Measurements from ENCODE around the gene PPP1R9A.

The PPP1R9A gene

DNA sequence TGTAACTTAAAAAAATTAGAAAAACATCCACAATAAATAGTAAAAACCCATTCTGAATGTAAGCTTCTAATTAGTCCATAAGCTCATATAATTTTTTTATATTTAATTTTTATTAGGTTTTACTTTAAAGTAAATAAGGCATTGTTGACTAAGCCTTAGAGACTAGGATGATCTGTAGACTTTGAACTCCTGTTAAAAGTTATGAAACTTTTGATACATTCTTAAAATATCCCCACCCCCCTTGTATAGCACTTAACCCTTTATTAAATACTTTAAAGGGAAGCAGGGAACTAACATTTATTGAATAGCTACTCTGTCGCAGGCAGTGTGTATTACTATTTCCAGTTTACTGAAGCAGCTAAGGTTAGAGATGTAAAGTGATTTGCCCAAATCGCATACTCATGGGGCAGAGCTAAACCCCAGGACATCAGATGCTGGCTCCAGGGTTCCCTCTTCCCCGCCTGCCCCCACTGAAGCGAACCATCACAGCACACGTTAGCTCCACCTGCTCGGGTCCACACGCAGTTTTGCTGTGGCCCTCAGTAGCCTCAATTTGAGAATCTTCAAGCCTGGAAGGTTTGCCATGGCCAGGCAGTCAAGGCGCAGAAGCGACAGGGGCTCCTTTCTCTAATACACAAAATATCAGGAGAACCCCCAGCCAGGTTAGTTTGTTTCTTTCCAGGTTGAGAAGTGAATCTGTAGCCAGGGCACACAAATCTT is 416.2 kb downstream of the PPP1R9A start:
- no peak for DNase-seq

DNA sequence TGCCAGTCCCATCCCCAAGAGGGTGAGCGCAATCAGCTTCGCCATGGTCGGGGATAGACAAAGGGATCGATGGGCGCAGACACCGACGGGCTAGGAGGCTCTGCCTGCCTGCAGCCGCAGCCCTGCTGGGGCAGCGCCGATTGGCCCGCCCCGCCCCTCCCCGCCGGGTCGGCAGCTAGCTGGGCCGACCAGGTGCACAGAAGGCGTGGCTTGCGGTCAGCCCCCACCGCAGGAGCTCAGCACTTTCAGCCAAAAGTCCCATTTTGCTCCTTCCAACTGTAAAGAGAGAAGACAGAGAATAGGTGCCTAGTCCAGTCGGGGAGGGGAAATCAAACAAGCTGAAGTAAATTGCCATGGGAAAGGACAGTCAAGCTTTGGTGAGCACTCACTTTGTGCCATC is 417.0 kb downstream of the PPP1R9A start, which contains the start of gene PON1:
TSS of gene PON1 (minus strand) at position 102 of the 400 bp plus-strand sequence. CDS start at position 45, 57 bp downstream.
- no peak for DNase-seq

DNA sequence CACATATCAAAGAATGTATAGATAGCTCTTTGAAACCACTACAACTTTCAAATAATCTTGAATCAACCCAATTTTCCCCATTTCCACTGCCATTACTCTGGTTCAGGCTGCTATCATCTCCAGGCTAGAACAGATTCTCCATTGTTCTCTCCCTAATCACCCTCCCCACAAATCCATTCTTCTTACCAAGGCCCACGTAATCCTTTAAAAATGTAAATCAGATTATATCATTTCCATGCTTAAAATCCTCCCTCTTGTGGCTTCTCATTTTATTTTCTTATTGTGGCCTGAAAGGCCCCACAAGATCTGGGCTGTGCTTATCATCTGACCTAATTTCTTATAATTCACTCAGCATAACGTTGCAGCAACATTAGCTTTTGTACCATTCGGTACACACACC is 420.0 kb downstream of the PPP1R9A start:
- DNase-seq = no peak

DNA sequence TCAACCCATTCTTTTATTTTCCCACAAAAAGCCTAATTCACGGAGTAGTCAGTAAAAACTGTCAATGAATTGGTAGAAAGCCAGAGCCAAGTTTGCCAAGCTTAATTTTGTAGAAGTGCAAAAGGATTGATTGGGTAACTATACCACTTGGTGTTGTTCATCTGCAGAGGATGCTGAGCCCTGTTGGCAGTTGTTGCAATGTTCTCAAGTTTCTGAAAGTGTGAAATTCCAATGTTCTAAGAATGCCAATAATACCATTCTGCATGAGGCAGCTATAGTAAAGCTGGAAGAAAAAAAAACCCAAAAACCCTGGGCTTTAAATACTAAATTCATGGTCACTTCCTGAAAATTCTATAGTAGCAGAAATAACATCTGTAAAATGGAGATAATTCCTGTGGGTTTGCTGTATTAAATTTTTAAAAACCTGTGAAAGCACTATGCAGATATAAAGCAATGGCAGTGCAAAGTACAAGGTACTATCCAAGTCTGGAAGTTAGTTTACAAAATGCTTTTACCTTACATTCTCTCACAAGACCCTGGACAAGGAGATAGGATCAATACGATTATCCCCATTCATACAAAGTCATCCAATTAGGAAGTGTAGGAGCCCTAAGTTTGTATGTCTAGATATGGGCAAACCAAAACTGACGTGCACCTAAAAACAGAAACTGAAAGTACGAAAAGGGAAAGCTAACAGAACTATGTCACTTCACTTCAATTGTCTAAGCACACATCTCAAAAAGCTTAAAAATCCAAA is 423.0 kb downstream of the PPP1R9A start:
- DNase-seq = no peak

DNA sequence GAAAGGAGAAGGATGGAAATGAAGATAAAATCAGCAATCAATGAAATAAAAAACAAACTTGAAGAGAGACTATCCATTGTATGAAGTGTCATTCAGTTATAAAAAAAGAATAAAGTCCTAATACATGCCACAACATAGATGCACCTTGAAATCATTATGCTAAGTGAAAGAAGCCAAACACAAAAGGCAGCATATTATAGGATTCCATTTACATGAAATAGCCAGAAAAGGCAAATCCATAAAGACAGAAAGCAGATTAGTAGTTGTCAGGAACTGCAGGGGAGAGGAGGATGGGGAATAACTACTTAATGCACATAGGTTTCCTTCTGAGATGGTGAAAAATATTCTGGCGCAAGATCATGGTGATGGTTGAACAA is 423.6 kb downstream of the PPP1R9A start:
- no peak for DNase-seq

DNA sequence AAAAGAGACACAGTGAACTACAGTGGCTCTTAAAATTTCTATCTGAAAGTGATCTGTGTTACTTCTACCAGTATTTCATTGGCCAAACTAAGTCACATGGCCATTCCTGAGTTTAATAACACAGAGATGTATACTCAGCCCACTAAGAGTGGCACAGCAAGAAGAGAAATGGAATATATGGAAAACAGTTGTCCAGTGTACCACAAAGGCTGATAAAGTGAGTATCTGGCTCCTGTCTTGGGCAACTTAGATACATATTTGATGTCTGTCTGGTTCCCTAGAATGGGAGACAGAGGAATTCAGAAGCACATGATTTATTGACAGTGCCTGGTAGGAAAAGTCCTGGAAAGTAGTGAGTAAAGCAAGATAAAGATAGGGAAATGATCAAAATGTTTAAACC is 427.1 kb downstream of the PPP1R9A start:
- no peak for DNase-seq

DNA sequence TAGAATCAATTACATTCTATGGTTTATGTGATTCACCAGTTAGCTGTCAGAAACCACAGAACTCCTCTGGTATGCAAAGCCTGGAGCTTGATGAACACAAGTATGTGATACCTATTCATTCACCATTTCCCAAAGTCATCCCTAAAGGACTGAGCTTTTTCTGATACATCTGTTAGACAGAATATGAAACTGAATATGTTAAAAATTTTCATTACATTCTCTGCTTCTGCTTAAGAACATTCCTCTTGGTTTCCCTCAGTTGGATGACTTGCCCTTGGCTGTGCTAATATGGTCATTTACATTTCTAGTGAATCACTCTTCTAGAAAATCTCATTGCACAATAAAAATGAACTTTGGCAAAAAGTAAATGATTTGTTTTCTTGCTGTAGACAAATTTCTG is 427.7 kb downstream of the PPP1R9A start:
- no peak for DNase-seq

DNA sequence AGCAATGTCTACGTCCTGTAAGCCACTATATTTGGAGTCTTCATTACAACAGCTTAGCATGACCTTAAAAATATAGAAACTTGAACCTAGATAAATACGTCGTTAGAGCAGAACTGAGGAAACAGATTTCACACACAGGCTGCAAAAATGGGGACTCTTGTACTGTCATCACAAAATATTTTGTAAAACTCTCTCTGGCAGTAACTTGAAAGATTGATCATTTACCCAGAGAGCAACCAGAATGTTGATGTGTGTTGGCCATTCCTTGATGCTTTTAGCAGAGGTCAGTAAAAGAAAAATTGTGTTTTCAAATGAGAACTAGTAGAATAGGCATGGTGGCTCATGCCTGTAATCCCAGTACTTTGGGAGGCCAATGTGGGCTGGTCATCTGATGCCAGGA is 431.4 kb downstream of the PPP1R9A start:
- no peak for DNase-seq

DNA sequence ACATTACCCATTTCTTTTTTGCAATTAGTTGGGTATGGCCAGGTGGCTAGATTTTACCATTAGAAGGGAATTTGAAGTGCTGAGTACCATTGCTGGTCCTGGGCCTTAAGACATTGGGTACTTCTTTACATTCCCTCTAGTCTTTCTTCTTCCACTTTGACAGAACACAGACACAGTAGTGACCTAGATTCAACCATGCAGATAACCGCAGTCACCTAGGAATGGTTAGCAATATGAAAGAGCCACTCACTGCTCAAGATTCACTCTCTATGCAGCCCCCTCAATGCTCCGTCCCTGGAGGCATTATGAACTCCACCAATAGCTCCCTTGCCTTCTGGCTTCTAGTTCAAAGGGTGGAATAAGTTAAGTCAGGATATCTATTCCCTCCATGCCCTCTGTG is 433.1 kb downstream of the PPP1R9A start:
- DNase-seq = no peak

DNA sequence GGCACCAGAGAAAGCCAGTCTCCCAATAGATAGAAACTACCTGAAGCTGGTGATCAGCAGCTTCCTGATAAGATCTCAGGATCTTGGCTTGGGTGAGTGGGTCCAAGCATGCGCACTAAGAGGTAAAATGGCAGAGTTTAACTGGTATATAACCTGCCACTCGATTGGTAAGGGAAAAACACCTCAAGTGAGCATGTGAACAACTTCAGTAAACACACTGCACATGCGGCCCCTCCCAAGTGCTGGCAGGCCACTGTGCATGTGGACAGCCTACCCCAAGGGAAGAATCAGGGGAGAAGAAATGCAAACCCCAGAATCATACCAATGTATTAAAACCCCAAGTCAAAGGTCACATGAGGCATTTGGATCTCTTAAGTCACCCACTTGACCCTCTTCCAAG is 434.6 kb downstream of the PPP1R9A start:
- no peak for DNase-seq

DNA sequence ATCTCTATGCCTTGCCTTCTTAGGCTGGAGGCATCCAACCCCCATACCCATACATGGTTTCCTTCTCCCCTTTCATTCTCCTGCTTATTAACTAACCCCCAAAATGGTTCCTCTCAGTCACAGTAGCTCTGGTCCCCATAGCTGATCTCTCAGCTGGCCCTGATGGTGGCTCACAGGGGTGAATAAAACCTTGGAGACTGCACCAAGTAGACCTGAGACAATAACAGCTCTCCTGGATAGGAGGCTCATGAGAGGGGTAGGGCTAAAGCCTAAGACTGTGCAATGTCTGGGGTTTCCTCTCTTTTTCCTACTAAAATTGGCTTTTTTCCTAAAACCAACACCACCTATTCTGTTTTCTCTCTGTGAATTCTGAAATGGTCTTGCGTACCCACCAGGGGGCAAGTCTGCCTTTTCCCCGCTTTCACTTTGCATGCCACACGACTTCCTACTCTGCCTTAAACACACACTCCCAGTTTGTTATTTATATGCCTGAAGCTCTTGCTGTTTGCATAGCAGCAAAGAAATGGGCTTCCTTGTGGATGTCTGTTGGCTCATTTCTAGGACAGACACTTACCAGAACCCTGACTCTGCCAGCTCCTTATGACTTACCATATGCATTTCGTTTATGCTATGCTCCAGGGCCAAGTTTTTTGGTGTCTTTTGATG is 435.4 kb downstream of the PPP1R9A start:
- DNase-seq = no peak
